Suppressor macrophage treated with lipopolysaccharide for 1 hour (primary cell): ENCODE results near the gene NUMB.

Source experiments
- DNase-seq, 3 donors: peaks; one replicate each; pipeline ENCODE4 v3.0.0-alpha.2; 2020 to 2022

Gene NUMB

GRCh38 chr14:73258845-73259611, 199.3 kb downstream of the NUMB start:
- DNase-seq = no peak

DNA sequence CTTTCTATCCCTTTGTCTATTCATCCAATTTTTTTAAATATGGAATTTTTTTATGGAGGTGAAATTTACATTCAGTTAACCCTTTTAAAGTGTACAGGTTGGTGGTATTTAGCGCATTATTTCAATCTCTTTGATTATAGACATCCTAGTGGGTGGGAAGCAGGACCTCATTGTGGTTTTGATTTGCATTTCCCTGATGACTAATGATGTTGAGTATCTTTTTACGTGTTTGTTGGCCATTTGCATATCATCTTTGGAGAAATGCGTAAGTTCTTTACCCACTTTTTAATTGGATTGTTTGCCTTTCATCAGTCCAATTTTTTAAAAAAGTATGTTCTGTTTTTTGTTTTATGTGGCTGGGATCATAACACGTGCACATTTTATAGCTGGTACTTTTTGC, 200.3 kb downstream of the NUMB start:
- DNase-seq = peak in 1 of 3 donors; percentile 48

- no peak for DNase-seq
Observed at GRCh38 chr14:73255693-73256225, 202.6 kb downstream of the NUMB start.

- DNase-seq = no peak
Observed at GRCh38 chr14:73255005-73255400, 203.3 kb downstream of the NUMB start.

DNA sequence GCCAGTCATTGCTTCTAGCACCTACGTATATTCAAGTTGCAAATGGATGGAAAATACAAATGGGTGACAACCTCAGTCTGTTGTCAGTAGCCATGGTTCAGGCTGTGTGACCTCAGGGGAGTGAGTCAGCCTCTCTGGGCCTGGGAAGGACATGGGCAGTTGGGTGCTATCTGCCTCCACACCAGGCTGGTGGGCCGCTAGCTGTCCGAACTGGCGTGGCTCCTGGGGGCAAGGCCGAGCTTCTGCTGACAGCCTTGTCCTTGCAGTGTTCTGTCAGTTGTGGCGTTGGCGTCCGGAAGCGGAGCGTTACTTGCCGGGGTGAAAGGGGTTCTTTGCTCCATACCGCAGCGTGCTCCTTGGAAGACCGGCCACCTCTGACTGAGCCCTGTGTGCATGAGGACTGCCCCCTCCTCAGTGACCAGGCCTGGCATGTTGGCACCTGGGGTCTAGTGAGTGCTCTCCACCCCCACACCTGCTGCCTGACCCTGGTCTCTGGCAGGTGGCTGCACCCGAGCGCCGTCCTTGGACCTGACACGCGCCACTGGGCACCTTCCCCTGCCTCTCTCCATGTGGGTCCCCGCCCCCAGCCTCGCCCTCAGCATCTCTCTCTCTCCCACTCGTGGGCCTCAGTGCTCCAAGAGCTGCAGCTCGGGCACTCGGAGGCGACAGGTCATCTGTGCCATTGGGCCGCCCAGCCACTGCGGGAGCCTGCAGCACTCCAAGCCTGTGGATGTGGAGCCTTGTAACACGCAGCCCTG, 203.9 kb downstream of the NUMB start:
- no peak for DNase-seq

DNA sequence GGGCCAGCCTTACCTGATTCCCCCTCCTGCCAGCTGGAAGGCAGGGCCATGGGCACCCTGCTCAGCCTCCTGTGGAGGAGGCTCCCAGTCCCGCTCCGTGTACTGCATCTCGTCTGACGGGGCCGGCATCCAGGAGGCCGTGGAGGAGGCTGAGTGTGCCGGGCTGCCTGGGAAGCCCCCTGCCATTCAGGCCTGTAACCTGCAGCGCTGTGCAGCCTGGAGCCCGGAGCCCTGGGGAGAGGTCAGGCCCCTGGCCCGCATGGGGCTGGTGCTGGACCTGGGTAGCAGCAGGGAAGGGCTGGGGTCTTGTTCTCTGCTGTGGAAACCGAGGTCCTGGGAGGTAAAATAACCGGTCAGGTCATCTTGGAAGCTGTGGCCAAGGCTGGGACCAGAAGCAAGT, 204.6 kb downstream of the NUMB start:
- DNase-seq = no peak

DNA sequence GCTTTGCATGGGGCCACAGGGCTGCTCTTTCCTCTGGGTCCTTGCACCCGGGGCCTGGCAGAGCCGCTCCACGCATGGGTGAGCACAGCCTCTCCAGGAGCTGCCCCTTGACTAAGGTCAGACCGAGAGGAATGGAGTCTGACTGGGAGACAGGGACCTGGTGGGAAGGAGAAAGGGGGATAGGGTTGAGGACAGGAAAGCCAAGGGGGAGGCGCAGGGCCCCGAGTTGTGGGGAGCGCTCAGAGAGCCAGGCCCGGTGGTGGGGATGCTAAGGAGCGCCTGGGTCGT, 205.1 kb downstream of the NUMB start:
- no peak for DNase-seq

GRCh38 chr14:73252491-73253322, 205.6 kb downstream of the NUMB start:
- no peak for DNase-seq

- DNase-seq = no peak
Observed at GRCh38 chr14:73251516-73252215, 206.7 kb downstream of the NUMB start.

DNA sequence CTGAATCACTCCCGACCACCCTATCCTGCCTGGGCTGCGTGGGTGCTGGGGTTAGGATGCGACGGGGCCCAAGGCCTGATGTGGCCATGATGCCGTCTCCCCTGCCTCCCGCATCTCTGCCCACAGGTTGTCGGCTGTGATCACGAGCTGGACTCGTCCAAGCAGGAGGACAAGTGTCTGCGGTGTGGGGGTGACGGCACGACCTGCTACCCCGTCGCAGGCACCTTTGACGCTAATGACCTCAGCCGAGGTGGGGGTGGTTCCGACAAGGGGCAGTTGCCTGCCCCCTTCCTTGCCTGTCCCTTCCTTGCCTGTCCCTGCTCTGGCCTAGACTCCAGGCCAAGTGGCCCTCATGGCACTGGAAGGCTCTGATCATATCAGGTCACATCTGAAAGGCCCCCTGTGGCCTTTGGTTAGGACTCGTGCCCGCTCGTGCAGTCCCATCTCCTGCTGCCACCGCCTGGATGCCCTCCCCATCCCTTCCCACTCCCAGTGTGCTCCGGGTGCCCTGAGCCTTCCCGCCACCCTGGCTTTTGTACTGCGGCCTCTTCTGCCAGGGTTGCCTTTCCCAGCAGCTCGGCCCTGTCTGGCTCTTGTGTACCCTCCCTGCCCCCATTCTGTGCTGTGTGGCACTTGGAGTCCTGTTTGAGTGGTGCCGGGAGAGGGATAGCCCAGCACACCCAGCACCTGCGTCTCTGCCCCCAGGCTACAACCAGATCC, 207.4 kb downstream of the NUMB start:
- no peak for DNase-seq

GRCh38 chr14:73250317-73250713, 208.0 kb downstream of the NUMB start:
- no peak for DNase-seq

DNA sequence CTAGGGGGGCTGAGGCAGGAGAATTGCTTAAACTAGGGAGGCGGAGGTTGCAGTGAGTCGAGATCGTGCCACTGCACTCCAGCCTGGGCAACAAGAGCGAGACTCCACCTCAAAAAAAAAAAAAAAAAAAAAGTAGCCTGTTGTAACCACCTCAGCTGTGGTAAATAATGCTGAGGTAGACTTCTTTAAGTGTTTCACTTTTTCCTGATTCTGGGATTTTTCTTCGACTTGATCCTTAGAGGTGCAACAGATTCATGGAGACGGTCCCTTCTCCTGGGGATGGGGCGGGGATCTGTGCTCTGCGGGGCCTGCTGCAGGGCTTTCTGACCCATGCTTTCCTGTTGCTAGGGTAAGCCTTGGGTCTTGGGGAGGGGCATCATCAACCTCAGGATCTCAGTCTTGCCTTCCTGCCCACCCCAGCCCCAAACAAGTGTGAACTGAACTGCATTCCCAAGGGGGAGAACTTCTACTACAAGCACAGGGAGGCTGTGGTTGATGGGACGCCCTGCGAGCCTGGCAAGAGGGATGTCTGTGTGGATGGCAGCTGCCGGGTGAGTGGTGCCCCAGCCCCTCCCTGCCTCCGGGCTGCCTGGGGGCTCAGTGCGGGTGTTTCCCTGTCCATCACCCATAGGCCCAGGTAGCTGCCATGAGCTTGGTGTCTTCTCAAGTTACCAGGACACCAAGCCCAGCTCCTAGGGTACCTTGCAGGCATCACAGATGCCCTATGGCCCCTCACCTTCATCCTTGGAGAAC, 208.6 kb downstream of the NUMB start:
- DNase-seq = no peak

DNA sequence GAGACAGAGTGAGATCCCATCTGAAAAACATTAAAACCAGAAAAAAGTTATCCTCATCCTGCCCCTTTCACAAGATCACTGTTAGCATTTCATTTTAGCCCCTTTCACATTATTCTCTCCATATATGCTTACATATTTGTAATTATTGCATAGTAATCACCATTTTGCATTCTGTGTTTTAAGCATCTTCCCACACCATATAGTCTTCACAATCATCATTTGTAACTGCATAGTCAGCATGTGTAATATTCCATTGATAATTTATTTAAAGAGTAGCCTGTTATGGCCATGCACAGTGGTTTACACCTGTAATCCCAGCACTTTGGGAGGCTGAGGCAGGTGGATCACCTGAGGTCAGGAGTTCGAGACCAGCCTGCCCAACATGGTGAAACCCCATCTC, 209.2 kb downstream of the NUMB start:
- DNase-seq = no peak

DNA sequence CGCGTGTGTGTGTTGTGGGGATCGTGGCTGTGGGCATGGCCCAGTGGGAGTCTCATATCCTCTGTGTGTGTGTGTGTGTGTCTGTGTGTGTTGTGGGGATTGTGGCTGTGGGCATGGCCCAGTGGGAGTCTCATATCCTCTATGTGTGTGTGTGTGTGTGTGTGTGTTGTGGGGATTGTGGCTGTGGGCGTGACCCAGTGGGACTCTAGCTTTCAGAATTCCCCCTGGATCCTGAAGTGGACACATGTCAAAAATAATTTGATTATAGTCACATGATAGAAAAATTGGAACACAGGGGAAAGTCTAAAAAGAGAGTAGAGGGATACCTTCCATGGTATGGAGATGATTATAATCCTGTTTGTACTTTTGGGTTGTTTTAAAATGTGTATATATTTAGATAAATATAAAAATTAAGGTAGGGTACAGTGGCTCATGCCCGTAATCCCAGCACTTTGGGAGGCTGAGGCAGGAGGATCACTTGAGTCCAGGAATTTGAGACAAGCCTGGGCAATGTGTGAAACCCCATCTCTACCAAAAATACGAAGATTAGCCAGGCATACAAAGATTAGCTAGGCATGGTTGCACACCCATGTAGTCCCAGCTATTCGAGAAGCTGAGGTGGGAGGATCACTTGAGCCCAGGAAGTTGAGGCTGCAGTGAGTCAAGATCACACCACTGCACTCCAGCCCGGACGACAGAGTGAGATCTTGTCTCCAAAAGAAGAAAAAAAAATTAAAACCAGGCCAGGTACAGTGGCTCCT, 210.1 kb downstream of the NUMB start:
- peak; percentile 65 to 72 (median 66) for DNase-seq

GRCh38 chr14:73246387-73247150, 211.8 kb downstream of the NUMB start:
- DNase-seq = no peak

DNA sequence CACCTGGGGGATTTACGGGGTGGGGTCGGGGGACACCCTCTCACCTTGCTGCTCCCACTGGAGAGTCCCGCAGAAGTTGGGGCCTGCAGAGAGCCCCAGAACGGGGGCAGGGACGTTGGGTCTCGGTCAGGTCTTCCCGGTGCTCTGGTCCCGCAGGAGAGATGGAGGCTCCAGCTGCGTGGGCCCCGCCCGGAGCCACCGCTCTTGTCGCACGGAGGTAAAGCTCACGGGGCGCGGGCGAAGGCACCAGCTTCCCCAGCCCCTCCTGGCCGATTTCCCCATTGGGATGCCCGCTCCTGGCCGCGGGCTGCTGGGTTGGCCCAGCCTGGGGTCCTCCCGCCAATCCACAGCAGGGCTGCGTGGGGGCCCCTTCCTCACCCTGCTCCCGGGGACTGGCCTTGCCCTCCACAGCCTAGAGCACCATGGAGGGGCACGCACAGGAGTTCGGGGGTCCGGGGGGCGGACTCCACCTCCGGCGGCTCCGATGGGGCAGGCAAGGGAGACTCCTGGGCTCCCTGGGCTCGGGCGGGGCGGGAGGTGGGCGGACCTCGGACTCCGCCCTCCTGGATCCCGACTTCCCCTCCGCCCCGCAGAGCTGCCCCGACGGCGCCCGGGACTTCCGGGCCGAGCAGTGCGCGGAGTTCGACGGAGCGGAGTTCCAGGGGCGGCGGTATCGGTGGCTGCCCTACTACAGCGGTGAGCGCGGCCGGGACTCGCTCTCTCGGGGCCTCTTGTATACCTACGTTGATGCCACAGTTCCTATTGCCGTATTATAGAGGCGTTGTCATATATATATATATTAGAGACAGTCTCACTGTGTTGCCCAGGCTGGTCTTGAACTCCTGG, 212.6 kb downstream of the NUMB start:
- DNase-seq = peak; percentile 86 to 95 (median 89)

DNA sequence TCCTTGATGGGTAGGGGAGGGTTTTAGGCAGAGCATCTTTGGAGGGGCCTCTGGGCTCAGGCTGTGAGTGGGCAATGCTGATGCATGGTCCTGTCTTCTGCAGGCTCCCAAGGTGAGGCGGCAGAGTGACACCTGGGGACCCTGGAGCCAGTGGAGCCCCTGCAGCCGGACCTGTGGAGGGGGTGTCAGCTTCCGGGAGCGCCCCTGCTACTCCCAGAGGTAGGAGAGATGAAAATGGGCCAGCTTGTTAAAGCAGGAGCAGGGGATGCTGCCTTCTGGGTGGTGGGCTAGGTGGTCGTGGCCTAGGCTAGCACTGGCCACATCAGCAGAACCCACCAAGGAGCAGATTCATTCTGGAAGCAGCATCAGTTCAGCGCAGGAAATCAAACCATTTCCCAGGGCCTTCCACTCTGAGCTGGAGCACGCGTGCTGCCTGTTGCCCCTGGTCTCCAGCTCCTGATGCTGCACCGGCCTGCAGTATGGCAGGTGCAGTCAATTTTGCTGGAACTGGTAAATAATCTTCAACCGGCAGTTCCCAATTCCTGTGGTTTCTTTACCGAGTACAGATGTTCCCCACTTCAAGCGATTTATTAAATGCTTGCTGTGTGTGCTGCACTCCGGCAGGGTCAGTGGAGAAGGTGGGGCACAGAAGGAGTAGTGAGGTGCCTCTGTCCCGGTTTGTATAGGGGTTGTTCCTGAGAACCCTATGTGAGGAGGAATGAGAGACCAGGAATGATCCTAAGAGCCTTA, 213.6 kb downstream of the NUMB start:
- DNase-seq = no peak

GRCh38 chr14:73243748-73244147, 214.6 kb downstream of the NUMB start:
- no peak for DNase-seq
